DLD1 (cell line): ENCODE data around the gene PKD2.

Experiments
- in situ Hi-C: cut with HindIII; loops from 2 replicates; pipeline ENCODE4 v1.10.0; 2017; ENCODE audit warnings: low sequenced_read_pairs

PKD2 gene

DNA sequence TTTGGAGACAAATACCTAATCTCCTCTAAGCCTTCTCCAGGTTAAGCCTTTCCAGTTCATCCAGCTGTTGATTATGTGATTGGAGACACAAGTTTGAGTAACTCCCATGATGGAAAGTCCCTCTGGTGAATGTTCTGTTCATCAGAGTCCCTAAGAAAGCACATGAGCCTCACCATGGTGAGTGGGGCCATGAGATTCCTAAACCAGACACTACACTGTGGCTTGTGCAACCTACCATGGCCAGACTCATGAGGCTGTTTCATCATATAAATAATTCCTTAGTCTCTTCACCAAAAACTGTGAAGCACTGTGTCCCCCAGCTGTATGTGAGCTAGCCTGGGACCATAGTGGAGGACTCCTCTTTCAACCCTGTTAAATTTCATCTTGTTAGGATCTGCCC is 14.4 kb downstream of the PKD2 start:
- in situ Hi-C loops = no loop called here

DNA sequence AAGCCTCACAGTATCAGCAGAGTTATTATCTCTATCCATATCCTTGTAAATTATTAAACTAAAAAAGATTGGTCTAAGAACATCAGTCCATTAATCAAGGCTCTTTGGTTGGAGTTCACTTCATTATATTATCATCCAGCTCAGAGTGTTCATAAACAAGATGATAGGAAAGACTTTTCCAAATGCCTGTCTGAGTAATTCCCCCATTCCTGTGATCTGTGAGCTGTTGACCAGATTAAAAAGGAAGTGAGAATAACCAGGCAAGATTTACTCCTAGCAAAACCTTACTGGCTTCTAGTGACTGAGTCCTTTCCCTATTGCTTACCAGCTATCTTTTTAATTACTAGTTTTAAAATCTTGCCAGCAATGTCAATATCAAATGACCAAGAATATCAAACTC is 14.9 kb downstream of the PKD2 start:
- in situ Hi-C loops = no loop called here

GRCh38 chr4:88025868-88026661 is 18.6 kb downstream of the PKD2 start:
- in situ Hi-C loops = loop anchor here (25.0 kb wide), 1 partner anchor 486 kb away; the partner anchor contains the start of gene PYURF

GRCh38 chr4:88027611-88028608 is 20.5 kb downstream of the PKD2 start:
- in situ Hi-C loops = loop anchor here (25.0 kb wide), 1 partner anchor 484 kb away; the partner anchor contains the start of gene PYURF

DNA sequence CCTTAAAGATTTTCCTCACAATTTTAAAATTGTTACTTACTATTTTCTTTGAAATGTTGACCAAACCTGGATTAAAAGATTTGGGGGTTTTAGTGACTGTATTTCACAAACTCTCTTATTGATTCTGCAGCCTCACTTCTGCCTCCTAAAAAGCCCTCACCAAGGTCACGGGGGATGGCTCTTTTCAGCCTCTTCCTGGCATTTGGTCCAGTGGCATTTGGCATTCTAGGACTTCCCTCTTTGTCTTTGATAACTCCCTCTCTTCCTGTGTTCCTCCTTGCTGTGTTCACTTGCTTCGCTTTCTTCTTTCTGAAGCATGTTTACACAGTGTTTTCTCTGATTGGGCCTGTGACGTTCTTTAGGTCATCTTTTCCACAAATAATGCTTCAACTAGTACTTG is 21.5 kb downstream of the PKD2 start:
- in situ Hi-C loops = loop anchor here (25.0 kb wide), 1 partner anchor 483 kb away; the partner anchor contains the start of gene PYURF

- in situ Hi-C loops = loop anchor here (25.0 kb wide), 1 partner anchor 483 kb away; the partner anchor contains the start of gene PYURF
These were observed 22.1 kb downstream of the PKD2 start for GRCh38 chr4:88029556-88029955.

GRCh38 chr4:88030565-88031310 is 23.3 kb downstream of the PKD2 start:
- in situ Hi-C loops = loop anchor here (25.0 kb wide), 1 partner anchor 482 kb away; the partner anchor contains the start of gene PYURF

GRCh38 chr4:88033309-88033708 is 25.9 kb downstream of the PKD2 start:
- in situ Hi-C loops = loop anchor here (25.0 kb wide), 1 partner anchor 479 kb away; the partner anchor contains the start of gene PYURF

- in situ Hi-C loops = loop anchor here (25.0 kb wide), 1 partner anchor 477 kb away; the partner anchor contains the start of gene PYURF
These were observed 27.9 kb downstream of the PKD2 start for GRCh38 chr4:88035292-88035691.

GRCh38 chr4:88037447-88037846 is 30.0 kb downstream of the PKD2 start:
- in situ Hi-C loops = loop anchor here (25.0 kb wide), 1 partner anchor 475 kb away; the partner anchor contains the start of gene PYURF

- in situ Hi-C loops = loop anchor here (25.0 kb wide), 1 partner anchor 474 kb away; the partner anchor contains the start of gene PYURF
These were observed 30.5 kb downstream of the PKD2 start for GRCh38 chr4:88037936-88038335.

GRCh38 chr4:88040707-88041106 is 33.3 kb downstream of the PKD2 start:
- in situ Hi-C loops = loop anchor here (25.0 kb wide), 1 partner anchor 472 kb away; the partner anchor contains the start of gene PYURF

DNA sequence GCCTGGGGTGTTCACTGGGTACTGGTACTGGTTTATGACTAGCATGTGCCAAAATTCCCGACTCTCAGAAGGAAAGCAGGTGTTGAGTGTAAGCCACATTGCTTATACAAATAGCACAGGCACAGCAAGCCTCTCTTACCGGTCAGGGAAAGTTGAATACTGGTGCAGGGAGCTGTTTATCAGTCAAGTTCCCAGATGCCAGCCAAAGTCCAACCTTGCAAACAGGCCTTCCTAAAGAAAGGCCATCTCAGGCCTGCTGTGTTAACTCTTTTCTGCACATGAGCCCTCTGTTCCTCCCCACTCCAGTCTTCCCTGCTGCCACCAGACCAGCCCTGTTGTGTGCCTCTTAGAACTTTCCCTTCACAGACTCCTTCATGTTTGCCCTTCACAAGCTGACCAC is 34.2 kb downstream of the PKD2 start:
- in situ Hi-C loops = loop anchor here (25.0 kb wide), 1 partner anchor 471 kb away; the partner anchor contains the start of gene PYURF

- in situ Hi-C loops = loop anchor here (25.0 kb wide), 1 partner anchor 469 kb away; the partner anchor contains the start of gene PYURF
These were observed 35.6 kb downstream of the PKD2 start for GRCh38 chr4:88043001-88043400.

DNA sequence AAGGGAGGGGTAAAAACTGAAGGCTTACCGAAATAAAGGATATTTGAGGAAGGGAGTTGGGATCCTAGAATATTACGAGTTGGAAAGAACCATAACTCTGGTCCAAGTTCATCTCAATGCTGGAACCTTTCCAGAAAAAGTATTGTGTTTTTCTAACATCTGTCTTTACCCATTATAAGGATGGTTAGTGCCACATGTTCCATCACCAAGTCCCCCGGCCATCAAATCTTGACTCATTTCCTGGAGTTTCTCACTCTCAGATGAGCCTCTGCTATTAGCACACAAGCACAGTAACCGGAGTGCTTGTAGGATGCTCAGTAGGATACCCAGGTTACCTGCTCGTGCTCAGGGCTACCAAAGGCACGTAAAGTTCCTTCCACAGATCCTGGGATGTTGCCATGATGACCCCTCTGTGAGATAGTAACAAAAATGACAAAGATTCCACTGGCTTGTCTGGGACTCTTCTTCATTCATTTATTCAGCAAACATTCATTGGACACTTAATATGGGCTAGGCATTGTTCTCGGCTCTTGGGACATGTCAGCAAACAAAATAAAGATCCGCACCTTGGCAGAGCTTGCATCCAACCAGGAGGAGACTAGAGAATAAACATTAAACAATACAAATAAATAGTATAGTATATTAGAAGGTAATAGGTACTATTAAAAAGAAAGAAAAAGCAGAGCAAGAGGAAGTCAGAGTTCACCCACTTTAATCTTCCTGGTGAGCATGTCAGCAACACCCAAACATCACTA is 36.3 kb downstream of the PKD2 start:
- in situ Hi-C loops = loop anchor here (25.0 kb wide), 1 partner anchor 469 kb away; the partner anchor contains the start of gene PYURF

DNA sequence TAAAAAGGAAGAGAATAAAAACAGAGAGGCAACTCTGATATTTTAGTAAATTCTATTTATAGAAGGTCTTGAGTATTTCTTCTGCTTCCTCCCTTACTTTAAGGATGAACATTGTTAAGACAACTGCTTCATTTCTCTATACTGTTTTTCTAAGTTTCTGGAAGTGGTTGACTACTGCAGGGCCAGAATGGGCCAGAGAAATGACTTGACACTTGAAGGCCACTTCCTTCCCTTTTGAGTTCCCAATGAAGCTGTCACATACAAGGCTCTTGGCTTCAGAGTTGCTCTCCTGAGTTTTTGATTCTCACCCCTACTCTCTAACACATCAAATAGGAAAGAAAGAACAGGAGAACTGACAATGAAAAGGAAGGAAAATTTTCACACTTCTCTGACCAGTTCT is 37.6 kb downstream of the PKD2 start:
- in situ Hi-C loops = loop anchor here (25.0 kb wide), 1 partner anchor 467 kb away; the partner anchor contains the start of gene PYURF

DNA sequence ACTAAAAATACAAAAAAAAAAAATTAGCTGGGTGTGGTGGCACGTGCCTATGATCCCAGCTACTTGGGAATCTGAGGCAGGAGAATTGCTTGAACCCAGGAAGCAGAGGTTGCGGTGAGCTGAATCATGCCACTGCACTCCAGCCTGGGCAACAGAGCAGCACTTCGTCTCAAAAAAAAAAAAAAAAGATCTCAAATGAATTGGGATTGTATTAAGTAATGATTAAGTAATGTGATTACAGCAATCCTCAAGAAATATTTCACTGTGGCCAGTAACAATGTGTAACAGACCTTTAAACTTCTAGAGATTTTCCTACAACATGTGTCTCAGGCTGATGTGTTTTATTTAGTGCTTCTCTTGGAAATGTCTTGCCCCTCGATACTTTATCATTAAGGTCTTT is 46.8 kb downstream of the PKD2 start:
- in situ Hi-C loops = no loop called here

- in situ Hi-C loops = no loop called here
These were observed 47.5 kb downstream of the PKD2 start for GRCh38 chr4:88054901-88055300.

DNA sequence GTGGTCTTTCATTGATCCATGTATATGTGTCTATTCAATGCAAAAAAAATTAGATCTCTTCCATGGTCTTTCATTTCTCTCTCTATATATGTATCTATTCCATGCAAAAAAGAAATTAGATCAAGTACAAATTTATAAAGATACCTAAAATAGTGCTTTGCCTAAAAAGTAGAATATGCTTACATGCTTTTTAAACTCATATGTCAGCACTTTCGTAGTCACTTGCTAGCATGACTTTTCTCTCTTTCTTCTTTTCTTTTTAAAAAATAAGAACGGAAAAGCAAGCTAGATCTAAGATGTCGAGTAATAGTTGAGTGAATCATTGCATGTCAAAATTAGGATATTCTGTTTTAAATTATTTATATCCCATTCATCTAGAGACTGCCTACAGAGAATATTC is 50.9 kb downstream of the PKD2 start:
- in situ Hi-C loops = no loop called here
